ENCODE measurements around the gene ZNF81. TPM values are rescaled to one million over a fixed set of nuclear protein-coding genes. Genes with fewer than 3 reads are reported as not detected.

The ZNF81 gene
- total and polyA plus RNA-seq, 4 donors = 0.74 to 5.4 (median 2.0) TPM

GRCh38 chrX:47885501-47885900 is 48.8 kb downstream of the ZNF81 start:
- TF ChIP-seq RAD21 (IDR thresholded peaks at IDR 0.05) (no peak), HNF4G (IDR thresholded peaks at IDR 0.05) (no peak), EGR1 (IDR thresholded peaks at IDR 0.05; ENCODE audit: low read depth in 2 of 2) (no peak), HNF4A (conservative IDR thresholded peaks at IDR 0.05) (no peak), FOXA2 (IDR thresholded peaks at IDR 0.05) (no peak)
- no peak for DNase-seq (ENCODE audit: low spot score)
- Histone ChIP-seq H3K27me3 (ENCODE audit: control insufficient read depth in 4 of 4, insufficient read depth in 4 of 4, low read length in 3 of 4) (peaks cover 0 to 3% (median 0%) of the 10 kb centered on the region in 4 donors), H3K36me3 (ENCODE audit: control insufficient read depth in 4 of 4, insufficient read depth in 3 of 4, low read depth in 1 of 4, low read length in 3 of 4) (peaks cover 1 to 4% (median 3%) of the 10 kb centered on the region in 4 donors), H3K4me1 (ENCODE audit: control insufficient read depth in 4 of 4, insufficient read depth in 4 of 4, low read length in 3 of 4) (no peaks in the 10 kb centered on the region), H3K4me3 (ENCODE audit: low read depth in 1 of 3, low read length in 3 of 3) (no peak overlapping the region), H3K27ac (ENCODE audit: low read depth in 1 of 2, low read length in 2 of 2) (no peak overlapping the region), H3K9ac (ENCODE audit: low read depth in 1 of 2, low read length in 2 of 2) (no peak overlapping the region), H3K9me3 (ENCODE audit: control insufficient read depth in 4 of 4, low read length in 3 of 4) (no peaks in the 10 kb centered on the region)
- 83% methylated on average over 3 of the region's 3 CpGs for WGBS

- Histone ChIP-seq H3K27ac (ENCODE audit: low read depth in 1 of 2, low read length in 2 of 2) (no peak overlapping the region), H3K9ac (ENCODE audit: low read depth in 1 of 2, low read length in 2 of 2) (no peak overlapping the region), H3K36me3 (ENCODE audit: control insufficient read depth in 4 of 4, insufficient read depth in 3 of 4, low read depth in 1 of 4, low read length in 3 of 4) (peaks cover 0 to 7% (median 3%) of the 10 kb centered on the region in 4 donors), H3K4me1 (ENCODE audit: control insufficient read depth in 4 of 4, insufficient read depth in 4 of 4, low read length in 3 of 4) (no peaks in the 10 kb centered on the region), H3K4me3 (ENCODE audit: low read depth in 1 of 3, low read length in 3 of 3) (no peak overlapping the region), H3K27me3 (ENCODE audit: control insufficient read depth in 4 of 4, insufficient read depth in 4 of 4, low read length in 3 of 4) (no peaks in the 10 kb centered on the region), H3K9me3 (ENCODE audit: control insufficient read depth in 4 of 4, low read length in 3 of 4) (peaks cover 0 to 3% (median 0%) of the 10 kb centered on the region in 4 donors)
- DNase-seq (ENCODE audit: low spot score) = no peak
- no peak for TF ChIP-seq EGR1 (IDR thresholded peaks at IDR 0.05; ENCODE audit: low read depth in 2 of 2)
- TF ChIP-seq REST (IDR thresholded peaks at IDR 0.05) = no peak
- no peak for TF ChIP-seq RAD21 (IDR thresholded peaks at IDR 0.05)
- no peak for TF ChIP-seq ZBTB33 (IDR thresholded peaks at IDR 0.05)
- no peak for TF ChIP-seq FOXA2 (IDR thresholded peaks at IDR 0.05)
- TF ChIP-seq CTCF (IDR thresholded peaks at IDR 0.05; ENCODE audit: low read depth, low read length, missing input control) = no peak
- no peak for TF ChIP-seq SP1 (IDR thresholded peaks at IDR 0.05)
Measured at GRCh38 chrX:47898024-47898423, 61.3 kb downstream of the ZNF81 start.

GRCh38 chrX:47900833-47901232 is 64.1 kb downstream of the ZNF81 start:
- 75% methylated on average over 4 of the region's 4 CpGs for WGBS
- Histone ChIP-seq H3K4me1 (ENCODE audit: control insufficient read depth in 4 of 4, insufficient read depth in 4 of 4, low read length in 3 of 4) (no peaks in the 10 kb centered on the region), H3K4me3 (ENCODE audit: low read depth in 1 of 3, low read length in 3 of 3) (no peak overlapping the region), H3K9me3 (ENCODE audit: control insufficient read depth in 4 of 4, low read length in 3 of 4) (no peaks in the 10 kb centered on the region), H3K27me3 (ENCODE audit: control insufficient read depth in 4 of 4, insufficient read depth in 4 of 4, low read length in 3 of 4) (no peaks in the 10 kb centered on the region), H3K9ac (ENCODE audit: low read depth in 1 of 2, low read length in 2 of 2) (no peak overlapping the region), H3K36me3 (ENCODE audit: control insufficient read depth in 4 of 4, insufficient read depth in 3 of 4, low read depth in 1 of 4, low read length in 3 of 4) (peaks cover 0 to 3% (median 2%) of the 10 kb centered on the region in 4 donors), H3K27ac (ENCODE audit: low read depth in 1 of 2, low read length in 2 of 2) (no peak overlapping the region)
- DNase-seq (ENCODE audit: low spot score) = no peak
- TF ChIP-seq FOXA2 (IDR thresholded peaks at IDR 0.05) = no peak
- no peak for TF ChIP-seq ZBTB33 (IDR thresholded peaks at IDR 0.05)
- no peak for TF ChIP-seq CTCF (IDR thresholded peaks at IDR 0.05; ENCODE audit: low read depth, low read length, missing input control)
- TF ChIP-seq NR2F2 (IDR thresholded peaks at IDR 0.05) = no peak
- no peak for TF ChIP-seq EGR1 (IDR thresholded peaks at IDR 0.05; ENCODE audit: low read depth in 2 of 2)
- no peak for TF ChIP-seq FOXA1 (IDR thresholded peaks at IDR 0.05)
- no peak for TF ChIP-seq HNF4A (conservative IDR thresholded peaks at IDR 0.05)
- TF ChIP-seq TAF1 (conservative IDR thresholded peaks at IDR 0.05) = no peak
- TF ChIP-seq RXRA (IDR thresholded peaks at IDR 0.05) = no peak
- TF ChIP-seq GABPA (IDR thresholded peaks at IDR 0.05 in 1 of 2, conservative IDR thresholded peaks at IDR 0.05 in 1 of 2) = no peak
- TF ChIP-seq SP1 (IDR thresholded peaks at IDR 0.05) = no peak
- no peak for TF ChIP-seq RAD21 (IDR thresholded peaks at IDR 0.05)
- TF ChIP-seq MAX (IDR thresholded peaks at IDR 0.05) = no peak
